Right lobe of liver (tissue), 4 donors: ENCODE results near the gene PPP6R3.

Experiments used
- POLR2A ChIP-seq: fragments of 450-650 bp; IDR thresholded peaks from one replicate; pipeline ENCODE4 v1.6.1; 2017; ENCODE audit warnings: antibody characterized with exemption, mild to moderate bottlenecking
- TF ChIP-seq, protein P1 (sequence below), 4 donors: fragments of 200-600 bp in 3 of 4; fragments of 450-650 bp in 1 of 4; IDR thresholded peaks; one replicate each; pipeline versions ENCODE4 v1.5.1 to v1.8.0; 2016 to 2022; ENCODE audit warnings: antibody characterized with exemption in 4 of 4, mild to moderate bottlenecking in 2 of 4
- donor health status: DM: no; HTN: no; CAD: no.
- donor health status: DM: no; HTN: no; CAD: no.
- donor health status: DM: no; HTN: yes; CAD: no.

DNA sequence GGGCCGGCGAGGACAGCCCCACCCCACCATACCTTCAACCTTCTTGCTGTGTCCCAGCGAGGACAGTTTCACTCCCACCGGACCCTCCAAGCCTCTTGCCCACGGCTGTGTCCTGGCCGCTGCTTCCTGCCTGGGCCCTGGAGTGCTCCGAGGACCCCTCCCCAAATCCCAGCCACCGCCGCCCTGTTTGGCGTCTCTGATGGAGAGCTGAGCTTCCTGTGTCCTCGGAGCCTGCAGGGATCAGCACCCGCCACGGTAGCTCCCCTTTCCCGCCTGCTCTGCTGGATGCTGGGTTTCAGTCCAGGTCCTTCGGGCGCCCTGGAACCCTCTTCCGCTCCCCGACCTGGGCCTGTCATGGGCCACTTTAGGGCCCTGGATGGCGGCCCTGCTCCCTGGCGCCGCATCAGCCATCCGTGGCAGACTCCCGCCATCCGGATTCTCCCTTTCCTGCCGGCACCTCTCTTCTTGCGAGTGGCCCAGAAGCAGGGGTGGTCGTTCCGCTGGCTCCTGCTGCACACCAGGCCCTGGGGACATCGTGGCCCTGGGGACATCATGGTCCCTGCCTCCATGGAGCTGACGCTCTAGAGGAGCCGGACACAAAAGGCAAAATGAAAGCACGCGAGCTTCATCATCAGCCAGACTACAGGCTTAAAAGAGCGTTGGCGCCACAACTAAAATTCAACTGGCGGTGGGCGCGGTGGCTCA lies 189.5 kb downstream of the PPP6R3 start:
- TF ChIP-seq POLR2A, result no peak
- TF ChIP-seq, protein P1, sequence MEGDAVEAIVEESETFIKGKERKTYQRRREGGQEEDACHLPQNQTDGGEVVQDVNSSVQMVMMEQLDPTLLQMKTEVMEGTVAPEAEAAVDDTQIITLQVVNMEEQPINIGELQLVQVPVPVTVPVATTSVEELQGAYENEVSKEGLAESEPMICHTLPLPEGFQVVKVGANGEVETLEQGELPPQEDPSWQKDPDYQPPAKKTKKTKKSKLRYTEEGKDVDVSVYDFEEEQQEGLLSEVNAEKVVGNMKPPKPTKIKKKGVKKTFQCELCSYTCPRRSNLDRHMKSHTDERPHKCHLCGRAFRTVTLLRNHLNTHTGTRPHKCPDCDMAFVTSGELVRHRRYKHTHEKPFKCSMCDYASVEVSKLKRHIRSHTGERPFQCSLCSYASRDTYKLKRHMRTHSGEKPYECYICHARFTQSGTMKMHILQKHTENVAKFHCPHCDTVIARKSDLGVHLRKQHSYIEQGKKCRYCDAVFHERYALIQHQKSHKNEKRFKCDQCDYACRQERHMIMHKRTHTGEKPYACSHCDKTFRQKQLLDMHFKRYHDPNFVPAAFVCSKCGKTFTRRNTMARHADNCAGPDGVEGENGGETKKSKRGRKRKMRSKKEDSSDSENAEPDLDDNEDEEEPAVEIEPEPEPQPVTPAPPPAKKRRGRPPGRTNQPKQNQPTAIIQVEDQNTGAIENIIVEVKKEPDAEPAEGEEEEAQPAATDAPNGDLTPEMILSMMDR (IDR thresholded peaks at IDR 0.05), result no peak
